ENCODE data around the gene TP53I11.

Gene TP53I11

GRCh38 chr11:44912270-44912987 is 38.3 kb downstream of the TP53I11 start:
- DNase-seq (ENCODE audit: low spot score), result peak; percentile 69

- peak; percentile 84 for DNase-seq (ENCODE audit: low spot score)
Observed at GRCh38 chr11:44911029-44911814, 39.5 kb downstream of the TP53I11 start.

GRCh38 chr11:44910591-44910990 is 40.1 kb downstream of the TP53I11 start:
- no peak for DNase-seq (ENCODE audit: low spot score)

GRCh38 chr11:44909557-44909956 is 41.1 kb downstream of the TP53I11 start:
- no peak for DNase-seq (ENCODE audit: low spot score)

GRCh38 chr11:44906649-44907048 is 44.0 kb downstream of the TP53I11 start:
- DNase-seq (ENCODE audit: low spot score), result no peak

- no peak for DNase-seq (ENCODE audit: low spot score)
Observed at GRCh38 chr11:44905131-44905866, 45.4 kb downstream of the TP53I11 start.

GRCh38 chr11:44904261-44905020 is 46.2 kb downstream of the TP53I11 start:
- no peak for DNase-seq (ENCODE audit: low spot score)

- DNase-seq (ENCODE audit: low spot score), result no peak
Observed at GRCh38 chr11:44903518-44903917, 47.2 kb downstream of the TP53I11 start.

GRCh38 chr11:44903035-44903434 is 47.6 kb downstream of the TP53I11 start:
- DNase-seq (ENCODE audit: low spot score), result no peak

- no peak for DNase-seq (ENCODE audit: low spot score)
Observed at GRCh38 chr11:44901786-44902185, 48.9 kb downstream of the TP53I11 start.

- DNase-seq (ENCODE audit: low spot score), result no peak
Observed at GRCh38 chr11:44901120-44901633, 49.5 kb downstream of the TP53I11 start.

GRCh38 chr11:44899959-44900358 is 50.7 kb downstream of the TP53I11 start:
- DNase-seq (ENCODE audit: low spot score), result peak; percentile 78

GRCh38 chr11:44893846-44894617 is 56.7 kb downstream of the TP53I11 start:
- DNase-seq (ENCODE audit: low spot score), result peak; percentile 95

- no peak for DNase-seq (ENCODE audit: low spot score)
Observed at GRCh38 chr11:44893308-44893822, 57.3 kb downstream of the TP53I11 start.

- no peak for DNase-seq (ENCODE audit: low spot score)
Observed at GRCh38 chr11:44892843-44893242, 57.8 kb downstream of the TP53I11 start.

GRCh38 chr11:44889266-44889665 is 61.4 kb downstream of the TP53I11 start:
- DNase-seq (ENCODE audit: low spot score), result no peak

GRCh38 chr11:44887636-44888035 is 63.0 kb downstream of the TP53I11 start:
- DNase-seq (ENCODE audit: low spot score), result peak; percentile 64

GRCh38 chr11:44886790-44887140 is 63.9 kb downstream of the TP53I11 start:
- no peak for DNase-seq (ENCODE audit: low spot score)

- DNase-seq (ENCODE audit: low spot score), result no peak
Observed at GRCh38 chr11:44885919-44886789, 64.5 kb downstream of the TP53I11 start.
